HG03439 (cell line): ENCODE results near the gene TMEM9.

Experiments used
- ATAC-seq: cut with Tn5 transposase; IDR thresholded peaks from one replicate; pipeline ENCODE4 v1.9.1; 2021; ENCODE audit warnings: mild to moderate bottlenecking, moderate library complexity; ENCODE audit not compliant: unreplicated experiment

Gene TMEM9

DNA sequence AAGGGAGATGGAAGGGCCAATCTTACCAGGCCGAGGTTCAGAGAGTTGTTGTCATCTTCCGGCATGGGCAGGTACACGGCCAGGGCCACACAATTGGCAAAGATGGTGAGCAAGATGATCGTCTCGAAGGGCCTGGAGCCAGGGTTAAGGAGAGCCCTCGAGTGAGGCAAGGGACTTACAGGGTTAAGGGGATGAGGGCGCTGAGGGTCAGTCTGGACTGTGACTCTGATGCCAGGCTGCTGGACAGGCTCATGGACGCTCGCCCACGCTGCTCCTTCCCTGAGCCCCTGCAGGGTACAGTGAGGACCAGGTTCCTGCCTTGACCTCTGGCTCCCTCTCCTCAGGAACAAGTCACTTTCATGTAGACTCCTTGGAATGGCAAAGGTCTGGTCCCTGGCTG is 44.1 kb downstream of the TMEM9 start:
- ATAC-seq = no peak

GRCh38 chr1:201109651-201110050 is 44.6 kb downstream of the TMEM9 start:
- no peak for ATAC-seq

- ATAC-seq = no peak
Measured at GRCh38 chr1:201108614-201109013, 45.7 kb downstream of the TMEM9 start.

- no peak for ATAC-seq
Measured at GRCh38 chr1:201105688-201106087, 48.6 kb downstream of the TMEM9 start.

DNA sequence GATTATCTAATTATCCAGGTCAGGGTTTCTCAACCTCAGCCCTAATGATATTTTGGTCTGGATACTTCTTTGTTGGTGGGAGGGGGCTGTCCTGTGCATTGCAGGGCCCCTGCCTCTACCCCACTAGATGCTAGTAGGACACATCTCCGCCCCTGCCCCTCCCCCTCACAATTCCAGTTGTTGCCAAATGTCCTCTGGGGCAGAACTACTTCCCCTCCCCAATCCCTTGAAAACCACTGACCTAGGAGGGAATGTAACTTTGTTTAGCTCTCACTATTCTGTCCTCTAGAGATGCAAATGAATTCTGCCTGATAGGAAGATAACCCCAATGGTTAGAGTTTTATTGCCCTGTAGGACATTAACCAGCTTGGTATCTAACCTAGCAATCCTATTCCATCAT is 50.1 kb downstream of the TMEM9 start:
- no peak for ATAC-seq

GRCh38 chr1:201103666-201104065 is 50.6 kb downstream of the TMEM9 start:
- no peak for ATAC-seq

DNA sequence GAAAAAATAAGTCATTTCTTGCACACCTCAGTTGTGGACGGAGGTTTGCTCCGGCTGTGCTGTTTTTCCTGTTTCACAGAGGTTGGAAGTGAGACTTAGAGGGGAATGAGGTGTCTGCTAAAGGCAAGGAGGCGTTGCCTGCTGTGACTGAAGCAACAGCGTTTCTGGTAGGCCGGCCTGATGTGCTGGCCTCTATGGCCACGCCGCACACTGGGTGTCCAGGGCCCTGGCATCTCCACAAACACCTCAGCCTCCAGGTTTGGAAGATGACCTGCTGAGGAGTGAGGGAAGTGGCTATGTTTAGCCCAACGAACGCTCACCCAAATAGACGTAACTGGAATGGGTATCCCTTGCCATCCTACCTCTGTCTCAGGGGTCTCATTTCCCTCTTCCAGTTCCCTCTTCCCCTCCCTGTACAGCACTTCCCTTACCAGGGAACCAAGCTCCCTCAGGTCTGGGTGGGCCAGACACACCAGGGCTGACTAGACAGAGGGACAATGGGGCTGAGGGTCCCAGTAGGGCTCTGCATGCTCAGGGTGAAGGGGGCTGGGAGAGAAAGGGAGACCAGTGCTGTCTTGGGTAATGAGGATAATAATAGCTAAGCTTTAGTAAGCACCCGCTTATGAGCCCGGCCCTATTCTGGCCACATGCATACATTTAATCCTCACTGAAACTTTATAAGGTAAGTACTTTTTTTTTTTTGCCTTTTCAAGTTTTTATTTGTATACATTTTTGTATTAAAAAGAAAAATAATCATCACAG is 53.9 kb downstream of the TMEM9 start:
- no peak for ATAC-seq

- ATAC-seq = no peak
Measured at GRCh38 chr1:201098992-201099677, 55.1 kb downstream of the TMEM9 start.

DNA sequence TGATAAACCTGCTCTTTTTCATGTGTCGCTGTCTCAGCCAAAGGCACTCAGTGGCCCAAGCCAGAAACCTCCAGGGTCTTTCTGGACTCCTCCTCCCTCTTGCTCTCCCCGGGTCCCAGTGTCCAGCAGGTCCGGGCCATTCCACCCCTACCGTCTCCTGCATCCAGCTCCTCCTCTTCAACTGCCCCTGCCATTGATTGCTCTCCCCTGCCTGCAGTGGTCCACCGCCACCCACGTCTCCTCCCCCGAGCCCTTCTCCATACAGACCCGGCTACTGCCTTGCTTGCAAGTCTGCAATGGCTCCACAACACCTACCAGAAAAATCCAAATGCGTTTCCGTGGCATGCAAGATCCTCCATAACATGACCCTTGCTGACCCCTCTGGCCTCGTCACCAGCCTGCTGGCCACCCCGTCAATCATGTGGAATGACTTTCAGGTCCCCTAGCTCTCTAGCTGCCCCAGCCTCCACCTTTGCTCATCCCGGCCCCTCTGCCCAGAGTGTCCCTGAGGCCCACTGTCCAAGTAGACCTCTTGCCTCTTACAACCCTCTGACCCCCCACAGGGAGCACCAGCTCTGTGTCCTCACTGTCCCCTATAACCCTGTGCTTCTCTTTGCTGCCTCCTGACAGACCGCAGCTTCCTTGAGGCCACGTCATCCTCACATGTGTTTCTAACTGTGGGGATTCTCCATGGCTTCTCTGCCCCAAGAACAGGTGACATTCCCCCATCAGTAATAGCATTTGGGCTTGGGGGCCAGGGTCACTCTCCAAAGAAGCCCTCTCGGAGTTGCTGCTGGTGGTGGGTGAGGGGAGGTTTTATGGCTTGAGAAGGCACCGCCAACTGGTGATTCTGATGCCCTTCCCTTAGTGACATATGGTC is 57.1 kb downstream of the TMEM9 start:
- ATAC-seq = no peak

DNA sequence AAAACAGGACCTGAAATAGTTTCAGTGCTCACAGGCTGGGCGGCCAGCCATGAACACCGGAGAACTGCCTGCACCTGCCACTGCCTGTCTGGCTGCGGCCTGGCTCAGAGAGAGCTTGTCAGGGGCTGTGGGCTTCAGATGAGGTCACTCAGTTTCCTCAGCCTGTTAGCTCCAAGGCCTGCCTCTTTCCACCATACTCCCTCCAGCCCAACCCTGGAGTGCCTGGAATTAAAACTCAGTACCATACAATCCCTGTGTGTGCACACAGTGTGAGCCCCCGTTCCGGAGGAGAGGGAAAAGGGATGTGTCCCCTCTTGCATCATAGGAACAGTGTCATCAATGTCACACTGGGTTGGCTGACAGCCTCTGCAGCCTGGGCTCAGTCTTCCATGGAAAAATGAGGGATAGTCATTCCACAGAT is 58.2 kb downstream of the TMEM9 start:
- ATAC-seq = no peak

GRCh38 chr1:201095581-201095980 is 58.7 kb downstream of the TMEM9 start:
- ATAC-seq = no peak

DNA sequence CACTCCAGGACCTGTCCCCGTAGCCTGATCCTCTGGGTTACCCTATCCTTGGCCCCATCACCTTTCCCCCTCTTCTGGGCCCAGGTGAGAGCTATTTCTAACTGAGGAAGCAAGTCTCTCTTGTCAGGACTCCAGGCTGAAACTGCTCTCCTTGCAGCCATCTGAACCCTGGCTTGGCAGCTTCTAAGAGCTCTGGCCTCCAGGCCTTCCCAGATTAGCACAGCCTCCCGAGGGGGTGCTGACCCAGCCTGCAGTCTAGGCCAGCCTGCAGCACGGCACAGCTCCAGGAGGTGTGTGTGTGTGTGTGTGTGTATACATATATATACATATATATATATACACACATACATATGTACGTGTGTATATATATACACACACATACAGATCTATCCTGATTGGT is 59.4 kb downstream of the TMEM9 start:
- no peak for ATAC-seq

DNA sequence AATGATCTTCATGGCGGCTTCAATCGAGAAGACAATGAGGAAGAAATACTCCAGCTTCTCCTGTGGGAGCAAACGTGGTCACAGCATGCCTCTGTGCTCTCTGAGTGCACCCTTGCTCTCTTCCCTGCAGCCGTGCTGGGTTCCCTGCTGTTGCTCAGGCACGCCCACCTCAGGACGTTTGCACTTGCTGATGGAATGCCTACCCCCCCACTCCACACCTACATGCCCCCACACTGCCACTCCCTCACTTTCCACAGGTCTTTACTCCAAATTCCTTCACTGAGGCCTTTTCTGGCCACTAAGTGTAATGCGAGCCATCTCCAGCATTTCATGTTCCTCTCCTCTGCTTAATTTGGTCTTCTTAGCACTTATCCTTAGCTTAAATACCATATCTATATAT is 60.3 kb downstream of the TMEM9 start:
- no peak for ATAC-seq

GRCh38 chr1:201093561-201093960 is 60.7 kb downstream of the TMEM9 start:
- ATAC-seq = no peak

GRCh38 chr1:201092738-201093137 is 61.5 kb downstream of the TMEM9 start:
- no peak for ATAC-seq

- no peak for ATAC-seq
Measured at GRCh38 chr1:201091256-201091655, 63.0 kb downstream of the TMEM9 start.

GRCh38 chr1:201090541-201090940 is 63.7 kb downstream of the TMEM9 start:
- ATAC-seq = no peak

GRCh38 chr1:201089596-201089995 is 64.7 kb downstream of the TMEM9 start:
- no peak for ATAC-seq

GRCh38 chr1:201088901-201089525 is 65.3 kb downstream of the TMEM9 start:
- no peak for ATAC-seq

- no peak for ATAC-seq
Measured at GRCh38 chr1:201088395-201088794, 65.9 kb downstream of the TMEM9 start.
